ENCODE measurements around the gene PELO.

Gene PELO

DNA sequence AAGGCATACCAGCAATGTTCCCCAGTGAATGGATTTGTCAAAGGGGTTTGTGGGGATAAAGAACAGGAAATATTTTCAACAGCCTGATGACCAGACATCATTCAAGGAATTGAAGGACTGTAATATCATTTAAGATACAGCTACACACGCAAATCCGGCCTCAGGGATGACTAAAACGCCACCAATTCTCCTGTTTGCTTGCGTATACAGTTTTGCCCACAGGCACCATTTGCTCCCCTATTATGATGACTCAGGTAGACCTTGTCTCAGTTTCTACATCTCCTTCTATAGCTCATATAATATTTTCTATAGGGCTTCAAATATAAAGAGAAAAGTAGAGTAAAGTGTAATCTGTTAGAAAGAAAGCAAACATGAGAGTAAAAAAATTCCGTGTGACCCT lies 29.7 kb upstream of the PELO start:
- in situ Hi-C loops (cut with HindIII; ENCODE audit: low pct_unique_long_range_greater_than_20kb, low sequenced_read_pairs) = no loop called here

DNA sequence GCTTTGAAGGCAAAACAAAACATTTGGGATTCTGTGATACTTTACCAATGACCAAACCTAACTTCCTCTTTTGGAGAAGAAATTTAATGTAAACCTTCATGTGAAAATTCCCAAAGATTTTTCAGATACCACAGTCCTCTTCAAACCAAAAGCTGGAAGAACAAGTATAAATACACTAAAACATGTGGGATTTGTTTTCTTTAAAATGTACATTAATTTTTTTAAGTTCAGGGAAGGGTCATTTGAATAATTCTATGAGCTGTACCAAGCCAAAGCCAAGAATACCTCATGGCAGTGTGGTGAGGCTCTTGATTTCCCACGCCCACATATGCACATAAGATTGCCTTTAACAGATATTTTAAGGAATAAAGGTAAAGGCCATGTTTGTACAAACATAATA lies 28.4 kb upstream of the PELO start:
- no peak for DNase-seq (ENCODE audit: low read depth in 1 of 2, low spot score in 1 of 2)
- TF ChIP-seq JUND (IDR thresholded peaks at IDR 0.05; ENCODE audit: low read depth) = no peak
- in situ Hi-C loops (cut with HindIII; ENCODE audit: low pct_unique_long_range_greater_than_20kb, low sequenced_read_pairs) = no loop called here

More for the DNA sequence above, 29.7 kb upstream of the PELO start:
- no peak for DNase-seq (ENCODE audit: low read depth in 1 of 2, low spot score in 1 of 2)
- TF ChIP-seq JUND (IDR thresholded peaks at IDR 0.05; ENCODE audit: low read depth) = no peak

DNA sequence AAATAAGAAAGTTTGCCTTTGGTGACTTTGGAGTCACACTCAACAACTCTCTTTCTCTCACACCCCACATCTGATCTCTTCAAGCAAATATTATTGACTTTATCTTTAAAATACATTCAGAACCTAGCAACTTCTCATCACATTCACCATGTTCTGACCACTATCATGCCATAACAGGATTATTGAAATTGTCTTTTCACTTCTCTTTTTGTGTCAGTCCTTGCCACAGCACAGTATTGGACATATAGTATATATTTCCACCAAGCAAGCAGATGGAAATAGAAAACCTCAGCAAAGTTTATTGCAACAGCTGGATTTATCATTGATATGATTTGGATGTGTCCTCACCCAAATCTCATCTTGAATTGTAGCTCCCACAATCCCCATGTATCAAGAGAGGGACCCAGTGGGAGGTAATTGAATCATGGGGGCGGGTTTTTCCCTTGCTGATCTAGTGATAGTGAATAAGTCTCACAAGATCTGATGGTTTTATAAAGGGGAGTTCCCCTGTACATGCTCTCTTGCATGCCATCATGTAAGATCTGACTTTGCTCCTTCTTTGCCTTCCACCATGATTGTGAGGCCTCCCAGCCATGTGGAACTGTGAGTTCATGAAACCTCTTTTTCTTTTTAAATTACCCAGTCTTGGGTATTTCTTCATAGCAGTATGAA lies 26.9 kb upstream of the PELO start:
- no peak for DNase-seq (ENCODE audit: low read depth in 1 of 2, low spot score in 1 of 2)
- TF ChIP-seq JUND (IDR thresholded peaks at IDR 0.05; ENCODE audit: low read depth) = no peak
- in situ Hi-C loops (cut with HindIII; ENCODE audit: low pct_unique_long_range_greater_than_20kb, low sequenced_read_pairs) = no loop called here

DNA sequence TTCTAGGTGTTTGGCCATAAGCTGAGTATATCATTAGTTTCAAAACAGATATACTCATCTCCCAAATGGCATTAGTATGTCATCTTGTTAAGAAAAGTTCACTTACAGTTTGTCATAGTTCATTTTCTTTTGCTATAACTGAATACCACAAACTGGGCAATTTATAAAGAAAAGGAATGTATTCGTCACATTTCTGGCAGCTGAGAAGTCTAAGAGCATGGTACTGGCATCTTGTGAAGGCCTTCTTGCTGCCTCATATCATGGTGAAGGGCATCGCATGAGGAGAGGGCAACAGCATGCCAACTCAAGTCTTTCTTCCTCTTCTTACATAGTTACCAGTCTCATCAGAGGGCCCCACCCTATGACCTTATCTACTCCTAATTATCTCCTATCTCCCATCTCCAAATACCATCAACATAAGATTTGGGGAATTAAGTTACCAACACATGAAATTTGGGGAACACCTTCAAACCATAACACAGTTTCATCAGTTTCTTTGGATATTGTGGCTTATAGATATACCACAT lies 20.4 kb upstream of the PELO start:
- in situ Hi-C loops (cut with HindIII; ENCODE audit: low pct_unique_long_range_greater_than_20kb, low sequenced_read_pairs) = no loop called here
- TF ChIP-seq JUND (IDR thresholded peaks at IDR 0.05; ENCODE audit: low read depth) = no peak

DNA sequence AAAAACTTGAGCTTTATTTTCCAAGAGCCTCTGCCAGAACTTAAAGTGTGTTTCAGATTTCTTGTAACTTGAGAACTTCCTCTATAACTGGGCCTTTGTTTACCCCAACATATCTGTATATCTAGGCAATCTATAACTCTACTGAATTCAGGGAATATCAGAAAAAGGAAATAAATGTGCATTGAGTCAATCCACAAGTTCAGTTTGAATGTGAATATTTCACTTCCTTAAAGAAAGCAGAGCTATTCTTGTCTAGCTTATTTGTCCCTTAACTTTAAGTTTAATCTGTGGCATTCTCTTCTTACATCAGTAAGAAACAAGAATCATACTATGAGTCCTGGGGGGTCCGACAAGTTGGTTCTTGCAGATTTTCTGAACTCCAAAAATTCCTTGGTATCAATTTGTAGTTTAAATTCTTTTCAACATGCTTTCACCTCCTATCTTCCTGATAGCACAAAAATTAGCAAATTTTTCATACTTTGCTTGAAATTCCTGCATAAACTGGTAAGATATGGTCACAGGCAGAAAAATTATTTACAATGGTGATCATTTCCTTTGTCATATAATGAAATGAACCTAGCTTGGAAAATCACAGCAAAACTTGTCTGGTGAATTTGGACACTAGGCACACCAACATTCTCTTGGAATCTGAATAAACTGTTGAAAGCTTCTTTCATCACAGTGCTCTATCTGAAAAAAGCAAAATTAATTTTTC lies 19.8 kb upstream of the PELO start:
- DNase-seq (ENCODE audit: low read depth in 1 of 2, low spot score in 1 of 2) = no peak
- TF ChIP-seq JUND (IDR thresholded peaks at IDR 0.05; ENCODE audit: low read depth) = no peak
- in situ Hi-C loops (cut with HindIII; ENCODE audit: low pct_unique_long_range_greater_than_20kb, low sequenced_read_pairs) = no loop called here

More for the DNA sequence above, 20.4 kb upstream of the PELO start:
- DNase-seq (ENCODE audit: low read depth in 1 of 2, low spot score in 1 of 2) = no peak

DNA sequence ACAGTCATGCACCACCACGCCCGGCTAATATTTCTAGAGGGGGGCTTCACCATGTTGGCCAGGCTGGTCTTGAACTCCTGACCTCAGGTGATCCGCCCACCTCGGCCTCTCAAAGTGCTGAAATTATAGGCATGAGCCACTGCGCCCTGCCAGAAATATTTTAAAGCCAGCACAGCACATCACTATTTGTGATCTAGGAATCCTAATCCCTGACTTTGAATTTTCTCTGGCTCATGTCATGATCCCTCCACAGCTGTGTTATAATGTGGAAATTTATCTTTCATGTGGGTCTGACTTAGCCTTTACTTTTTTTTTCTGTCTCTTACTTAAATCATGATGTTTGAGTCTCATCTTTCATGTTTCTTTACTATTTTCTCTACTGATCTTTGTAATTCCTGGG lies 18.7 kb upstream of the PELO start:
- TF ChIP-seq JUND (IDR thresholded peaks at IDR 0.05; ENCODE audit: low read depth) = no peak
- DNase-seq (ENCODE audit: low read depth in 1 of 2, low spot score in 1 of 2) = no peak
- in situ Hi-C loops (cut with HindIII; ENCODE audit: low pct_unique_long_range_greater_than_20kb, low sequenced_read_pairs) = no loop called here

DNA sequence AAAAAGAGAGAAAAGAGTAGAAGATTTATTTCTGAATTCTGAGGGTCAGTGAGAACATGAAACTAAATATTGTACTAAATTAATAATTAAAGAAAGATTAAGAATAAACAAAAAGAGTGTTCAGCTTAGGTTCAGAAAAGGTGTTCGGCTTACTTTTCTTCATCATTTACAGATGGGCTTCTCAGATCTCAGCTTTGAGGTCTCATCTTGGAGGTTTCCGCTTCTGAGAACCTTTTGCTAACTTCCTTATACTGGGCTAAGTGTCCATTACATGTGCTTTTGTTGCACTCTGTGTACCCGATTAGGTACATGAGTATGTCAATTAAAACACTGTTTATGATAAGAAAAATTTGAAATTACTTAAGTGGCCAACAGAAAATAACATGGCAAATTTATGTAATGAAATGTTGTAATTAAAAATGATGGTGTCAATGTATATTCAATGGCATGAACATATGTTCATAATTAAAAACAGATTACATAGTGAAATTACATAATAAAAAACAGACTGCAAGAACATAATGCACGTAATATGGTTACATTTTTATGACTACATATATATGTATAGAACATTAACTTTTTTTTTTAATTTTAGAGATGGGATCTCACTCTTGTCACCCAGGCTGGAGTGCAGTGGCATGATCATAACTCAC lies 17.3 kb upstream of the PELO start:
- in situ Hi-C loops (cut with HindIII; ENCODE audit: low pct_unique_long_range_greater_than_20kb, low sequenced_read_pairs) = no loop called here
- DNase-seq (ENCODE audit: low read depth in 1 of 2, low spot score in 1 of 2) = no peak
- TF ChIP-seq JUND (IDR thresholded peaks at IDR 0.05; ENCODE audit: low read depth) = no peak

DNA sequence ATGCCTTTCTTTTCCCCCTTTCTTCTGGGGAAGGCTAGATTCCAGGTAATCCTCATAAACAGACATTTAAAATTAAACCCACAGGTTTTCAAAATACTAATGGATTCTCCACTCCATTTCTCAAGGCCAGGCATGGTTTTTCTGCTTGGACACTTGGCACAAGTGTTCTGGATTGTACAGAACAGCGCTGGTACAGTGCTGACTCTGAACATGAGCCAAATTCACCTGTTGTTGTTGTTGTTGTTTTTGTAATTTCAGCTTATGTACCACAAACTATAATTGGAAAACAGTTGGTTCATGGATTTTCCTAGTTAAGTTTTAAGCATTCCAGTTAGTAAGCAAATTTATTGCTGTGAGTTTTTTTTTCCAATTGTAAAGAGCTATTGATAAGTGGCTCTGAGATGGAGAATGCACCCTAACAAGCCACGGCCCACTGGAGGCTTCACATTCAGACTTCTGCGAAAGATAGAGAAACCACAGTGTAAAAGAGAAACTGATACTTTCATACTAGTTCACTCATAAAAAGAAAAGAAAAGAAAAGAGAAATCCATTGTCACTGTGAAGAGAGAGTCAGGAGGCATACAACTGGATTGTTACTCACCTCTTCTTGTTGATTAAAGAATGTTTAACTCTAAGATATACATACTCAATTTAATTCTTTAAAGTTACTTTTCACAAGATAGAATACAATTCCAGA lies 16.2 kb upstream of the PELO start:
- in situ Hi-C loops (cut with HindIII; ENCODE audit: low pct_unique_long_range_greater_than_20kb, low sequenced_read_pairs) = no loop called here
- no peak for DNase-seq (ENCODE audit: low read depth in 1 of 2, low spot score in 1 of 2)
- no peak for TF ChIP-seq JUND (IDR thresholded peaks at IDR 0.05; ENCODE audit: low read depth)

DNA sequence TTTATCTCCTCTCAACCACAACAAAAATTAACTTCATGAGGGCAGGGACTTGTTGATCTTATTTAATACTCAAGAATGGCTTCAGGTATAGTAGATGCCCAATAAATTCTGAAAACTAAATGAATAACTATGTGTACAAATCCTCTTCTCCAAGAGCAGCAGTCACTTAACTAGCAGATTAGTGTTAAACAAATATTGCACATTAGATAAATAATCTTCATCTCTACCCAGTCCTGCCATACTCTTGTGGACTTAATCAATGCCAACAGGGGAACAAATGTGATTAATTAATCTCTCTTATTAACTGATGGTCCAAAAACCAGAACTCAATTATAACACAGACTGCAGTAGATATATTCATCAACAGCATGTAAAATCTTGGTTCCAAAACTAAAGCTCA lies 15.0 kb upstream of the PELO start:
- in situ Hi-C loops (cut with HindIII; ENCODE audit: low pct_unique_long_range_greater_than_20kb, low sequenced_read_pairs) = no loop called here
- no peak for TF ChIP-seq JUND (IDR thresholded peaks at IDR 0.05; ENCODE audit: low read depth)
- DNase-seq (ENCODE audit: low read depth in 1 of 2, low spot score in 1 of 2) = no peak

DNA sequence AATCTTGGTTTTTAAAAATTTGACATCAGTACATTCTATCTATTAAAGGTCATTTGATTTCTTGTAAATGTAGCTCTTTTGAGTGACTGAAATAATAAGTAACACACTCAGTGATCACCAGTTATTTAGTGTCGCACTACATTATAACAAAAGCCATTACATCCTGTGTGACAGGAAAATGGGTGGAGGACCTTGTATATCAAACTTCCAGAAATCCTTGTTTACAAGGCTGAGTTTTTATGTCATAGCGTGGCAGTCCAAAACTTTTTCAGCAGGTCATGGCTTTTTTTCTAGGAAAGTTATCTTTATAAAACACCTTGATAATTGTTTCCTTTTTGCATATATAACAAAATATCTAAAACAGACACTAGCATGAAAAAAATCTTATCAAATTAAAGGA lies 14.4 kb upstream of the PELO start:
- in situ Hi-C loops (cut with HindIII; ENCODE audit: low pct_unique_long_range_greater_than_20kb, low sequenced_read_pairs) = no loop called here
- DNase-seq (ENCODE audit: low read depth in 1 of 2, low spot score in 1 of 2) = no peak
- TF ChIP-seq JUND (IDR thresholded peaks at IDR 0.05; ENCODE audit: low read depth) = no peak

DNA sequence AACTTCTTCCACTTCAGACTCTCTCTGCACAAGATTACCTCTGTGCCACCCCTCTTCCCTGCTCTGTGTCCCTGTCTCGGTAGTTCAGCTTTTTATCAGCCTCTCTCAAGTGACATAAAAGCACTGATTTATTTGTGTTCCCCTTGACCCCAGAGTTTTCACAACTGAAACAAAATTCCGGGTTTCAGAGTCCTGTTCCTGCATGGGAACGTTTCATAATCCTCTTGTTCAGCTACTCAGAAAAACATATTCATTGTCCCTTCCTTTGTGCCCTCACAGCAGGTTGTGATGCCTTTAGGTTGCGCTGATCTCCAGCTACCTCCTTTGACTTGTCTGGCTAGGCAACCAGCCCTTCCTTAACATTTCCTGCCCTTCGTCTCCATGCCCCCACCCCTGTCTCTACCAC lies 13.7 kb upstream of the PELO start:
- in situ Hi-C loops (cut with HindIII; ENCODE audit: low pct_unique_long_range_greater_than_20kb, low sequenced_read_pairs) = no loop called here
- TF ChIP-seq JUND (IDR thresholded peaks at IDR 0.05; ENCODE audit: low read depth) = no peak
- no peak for DNase-seq (ENCODE audit: low read depth in 1 of 2, low spot score in 1 of 2)

DNA sequence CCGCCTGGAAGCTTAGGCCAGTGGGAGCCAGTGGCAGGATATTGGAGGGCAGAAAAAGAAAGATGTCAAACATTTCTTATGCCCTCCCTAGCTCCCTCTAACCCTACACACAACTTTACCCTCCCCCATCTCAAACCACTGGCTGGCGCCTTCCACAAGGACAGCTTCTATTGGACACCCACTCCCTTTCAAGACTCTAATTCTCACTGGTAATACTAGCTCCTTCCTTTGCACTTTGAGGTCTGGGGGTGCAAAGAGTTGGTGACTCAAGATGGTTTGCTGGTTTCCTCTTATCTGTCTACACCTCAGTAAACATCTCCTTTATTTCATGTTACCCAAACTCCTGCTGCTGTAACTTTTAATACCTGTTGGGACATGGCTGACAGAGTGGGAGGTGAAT lies 11.6 kb upstream of the PELO start:
- DNase-seq (ENCODE audit: low read depth in 1 of 2, low spot score in 1 of 2) = no peak
- no peak for TF ChIP-seq JUND (IDR thresholded peaks at IDR 0.05; ENCODE audit: low read depth)
- in situ Hi-C loops (cut with HindIII; ENCODE audit: low pct_unique_long_range_greater_than_20kb, low sequenced_read_pairs) = no loop called here

Measured in T47D (cell line).